ENCODE data around the gene DRAM2. TPM values are rescaled to one million over a fixed set of nuclear protein-coding genes. Genes with fewer than 3 reads are reported as not detected.
"Not testable (repeated sequence)": the region's sequence is repeated elsewhere in the genome, so short reads cannot be mapped to it uniquely, and the experiment has no call there.

Gene DRAM2
- total and polyA plus RNA-seq, 3 donors from 2014 or later = 34.8 to 51.0 (median 47.1) TPM

GRCh38 chr1:111089638-111090037 lies 50.3 kb downstream of the DRAM2 start:
- H3K36me3 ChIP-seq (ENCODE audit: low read depth, missing control alignments) = no peaks in the 10 kb centered on the region
- no peaks in the 10 kb centered on the region for H3K9me3 ChIP-seq
- H3K4me1 ChIP-seq = no peaks in the 10 kb centered on the region
- no peak for TF ChIP-seq CTCF (IDR thresholded peaks at IDR 0.05)
- no peak for TF ChIP-seq POLR2A (IDR thresholded peaks at IDR 0.05)
- intact Hi-C loops (cut with DNase I; ENCODE audit: low total_unique reads) = no loop called here
- H3K4me3 ChIP-seq = no peak overlapping the region
- H3K27me3 ChIP-seq = no peaks in the 10 kb centered on the region
- no peak overlapping the region for H3K27ac ChIP-seq
- DNase-seq = no peak

GRCh38 chr1:111085676-111086075 lies 54.2 kb downstream of the DRAM2 start:
- TF ChIP-seq POLR2A (IDR thresholded peaks at IDR 0.05) = no peak
- TF ChIP-seq CTCF (IDR thresholded peaks at IDR 0.05) = no peak
- Histone ChIP-seq H3K4me1 (no peaks in the 10 kb centered on the region), H3K9me3 (no peaks in the 10 kb centered on the region), H3K27ac (no peak overlapping the region), H3K4me3 (no peak overlapping the region), H3K36me3 (ENCODE audit: low read depth, missing control alignments) (no peaks in the 10 kb centered on the region), H3K27me3 (no peaks in the 10 kb centered on the region)
- intact Hi-C loops (cut with DNase I; ENCODE audit: low total_unique reads) = no loop called here
- no peak for DNase-seq

GRCh38 chr1:111084999-111085398 lies 54.9 kb downstream of the DRAM2 start:
- Histone ChIP-seq H3K27ac (no peak overlapping the region), H3K27me3 (no peaks in the 10 kb centered on the region), H3K36me3 (ENCODE audit: low read depth, missing control alignments) (no peaks in the 10 kb centered on the region), H3K4me3 (no peak overlapping the region), H3K9me3 (no peaks in the 10 kb centered on the region), H3K4me1 (no peaks in the 10 kb centered on the region)
- DNase-seq = no peak
- WGBS, 2 donors = 62 to 77% methylated on average over 2 of the region's 2 CpGs
- TF ChIP-seq POLR2A (IDR thresholded peaks at IDR 0.05) = no peak
- intact Hi-C loops (cut with DNase I; ENCODE audit: low total_unique reads) = no loop called here

- no peaks in the 10 kb centered on the region for H3K27me3 ChIP-seq
- WGBS, 2 donors = 81 to 85% methylated on average over 2 of the region's 2 CpGs
- no peak overlapping the region for H3K4me3 ChIP-seq
- no peak for TF ChIP-seq POLR2A (IDR thresholded peaks at IDR 0.05)
- TF ChIP-seq CTCF (IDR thresholded peaks at IDR 0.05) = no peak
- intact Hi-C loops (cut with DNase I; ENCODE audit: low total_unique reads) = no loop called here
- H3K36me3 ChIP-seq (ENCODE audit: low read depth, missing control alignments) = no peaks in the 10 kb centered on the region
- DNase-seq = no peak
- H3K27ac ChIP-seq = no peak overlapping the region
- no peaks in the 10 kb centered on the region for H3K4me1 ChIP-seq
- H3K9me3 ChIP-seq = no peaks in the 10 kb centered on the region
Measured at GRCh38 chr1:111082421-111083203, 57.3 kb downstream of the DRAM2 start.

GRCh38 chr1:111079329-111079728 lies 60.6 kb downstream of the DRAM2 start:
- DNase-seq; H3K4me3 ChIP-seq; H3K9me3 ChIP-seq; H3K4me1 ChIP-seq; intact Hi-C loops (cut with DNase I; ENCODE audit: low total_unique reads); H3K27ac ChIP-seq; H3K36me3 ChIP-seq (ENCODE audit: low read depth, missing control alignments); H3K27me3 ChIP-seq: not testable (repeated sequence)
- 92 to 94% methylated on average over 12 of the region's 12 CpGs for WGBS, 2 donors

- intact Hi-C loops (cut with DNase I; ENCODE audit: low total_unique reads); DNase-seq; H3K27me3 ChIP-seq; H3K36me3 ChIP-seq (ENCODE audit: low read depth, missing control alignments); H3K27ac ChIP-seq; H3K9me3 ChIP-seq; H3K4me1 ChIP-seq; H3K4me3 ChIP-seq: not testable (repeated sequence)
- 91 to 95% methylated on average over 4 of the region's 4 CpGs for WGBS, 2 donors
Measured at GRCh38 chr1:111077312-111077711, 62.6 kb downstream of the DRAM2 start.

Small RNA genes lying within 50 kb of the gene (small RNA-seq; reads per million reads assigned to genes)
- gene AL355816.1 = 0 reads per million in 2 donors

Other genes with a start within 250 kb of the DRAM2 start
- 10 to 100 TPM; 54.3 to 54.6 TPM for gene LRIF1, start 176.2 kb downstream of the DRAM2 start, total RNA-seq
- gene LRIF1, start 176.2 kb downstream of the DRAM2 start, polyA plus RNA-seq (ENCODE audit: insufficient read depth, low read depth, low replicate concordance) = 31.4 TPM
- 10 to 100 TPM; 63.2 to 69.4 TPM for gene CEPT1, start 130 bp upstream of the DRAM2 start, total RNA-seq
- gene CEPT1, start 130 bp upstream of the DRAM2 start, polyA plus RNA-seq (ENCODE audit: insufficient read depth, low read depth, low replicate concordance) = 25.0 TPM
- gene DENND2D, start 60.6 kb upstream of the DRAM2 start, total RNA-seq = 10 to 100 TPM; 21.2 to 22.9 TPM
- gene DENND2D, start 60.6 kb upstream of the DRAM2 start, polyA plus RNA-seq (ENCODE audit: insufficient read depth, low read depth, low replicate concordance) = 38.8 TPM
- gene CHI3L2, start 87.6 kb upstream of the DRAM2 start, total RNA-seq = 1 to 10 TPM in 1 of 2 donors, under 1 TPM in 1; 0.55 to 5.0 TPM
- 4.3 TPM for gene CHI3L2, start 87.6 kb upstream of the DRAM2 start, polyA plus RNA-seq (ENCODE audit: insufficient read depth, low read depth, low replicate concordance)
- under 1 TPM in 1 of 2 donors, not detected in 1; 0.31 TPM for gene CHIA, start 150.8 kb upstream of the DRAM2 start, total RNA-seq
- gene CHIA, start 150.8 kb upstream of the DRAM2 start, polyA plus RNA-seq (ENCODE audit: insufficient read depth, low read depth, low replicate concordance) = 0.70 TPM